HG02938 (cell line): ENCODE measurements around the gene TMEM121B.
A peak's percentile ranks its signal among the peaks of the same experiment; 100 is the strongest.
"Not testable (repeated sequence)": the region's sequence is repeated elsewhere in the genome, so short reads cannot be mapped to it uniquely, and the experiment has no call there.

ENCODE experiments used
- ATAC-seq: cut with Tn5 transposase; IDR thresholded peaks from one replicate; pipeline ENCODE4 v1.9.1; 2021; ENCODE audit warnings: mild to moderate bottlenecking, moderate library complexity; ENCODE audit not compliant: unreplicated experiment

TMEM121B gene

DNA sequence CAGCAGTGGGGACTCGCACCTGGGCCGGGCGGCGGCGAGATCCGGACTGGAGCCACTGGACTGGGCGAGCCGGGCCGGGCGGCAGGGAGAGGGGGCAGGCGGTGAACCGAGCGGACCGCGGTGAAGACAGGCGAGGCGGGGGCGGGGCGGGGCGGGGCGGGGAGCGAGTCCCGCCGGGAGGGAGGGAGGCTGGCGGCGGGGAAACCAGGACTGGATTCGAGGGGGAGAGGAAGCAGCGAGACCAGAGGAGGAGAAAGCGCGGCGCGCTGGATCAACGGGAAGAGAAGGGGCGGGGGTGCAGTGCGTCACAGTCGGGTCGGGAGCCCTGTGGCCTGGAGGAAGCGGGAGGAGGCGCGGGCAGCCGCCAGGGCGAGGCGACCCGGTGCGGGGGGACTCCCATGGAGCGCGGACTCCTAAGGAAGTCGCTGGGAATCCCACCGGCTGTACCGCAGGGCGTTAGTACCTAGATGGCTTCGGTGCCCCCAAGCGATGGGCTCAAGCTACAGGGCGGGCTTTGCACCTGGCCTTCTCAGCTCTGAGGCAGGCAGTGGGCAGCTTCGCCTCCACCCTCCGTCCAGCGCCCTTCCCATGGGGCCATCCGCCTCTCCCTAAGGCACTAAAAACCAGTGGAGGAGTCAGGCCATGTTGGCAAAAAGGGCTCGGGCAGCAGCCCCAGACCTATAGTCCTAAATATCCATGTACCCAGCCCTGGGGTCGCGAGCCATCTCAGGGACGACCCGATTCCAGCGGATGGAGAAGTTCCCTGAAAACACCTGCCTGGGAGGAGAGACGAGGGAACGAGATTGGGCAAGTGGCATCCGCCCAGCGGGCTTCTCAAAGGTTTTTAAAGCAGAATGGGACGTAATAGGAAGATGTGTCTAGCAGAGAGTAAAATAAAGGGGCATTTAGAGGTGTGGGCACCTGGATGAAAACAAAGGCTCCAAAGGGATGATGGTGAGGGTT lies at the start of gene TMEM121B:
TMEM121B (minus strand) TSS at position 128 of the 963 bp plus-strand sequence. CDS start 233 bp downstream, outside the sequence.
- no peak for ATAC-seq

DNA sequence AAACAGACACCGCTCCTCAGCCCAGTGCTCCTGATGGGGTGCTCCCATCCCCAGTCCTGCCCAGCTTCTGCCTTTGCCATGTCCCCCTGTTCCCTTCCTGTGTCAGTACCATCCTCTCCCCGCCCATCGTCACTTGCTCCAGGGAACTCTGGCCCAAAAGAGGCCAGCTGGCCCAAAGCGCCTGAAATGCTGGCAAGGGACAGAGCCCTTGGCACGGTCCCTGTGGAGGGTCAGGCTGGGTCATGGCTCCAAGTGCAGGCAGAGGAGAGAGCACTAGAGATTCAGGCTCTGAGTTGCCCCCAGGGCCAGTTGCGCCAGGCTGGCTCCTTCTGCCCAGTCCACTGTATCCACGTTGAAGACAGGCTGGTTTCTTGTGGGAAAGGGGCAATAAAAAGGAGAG lies 46.3 kb upstream of the TMEM121B start:
- no peak for ATAC-seq

DNA sequence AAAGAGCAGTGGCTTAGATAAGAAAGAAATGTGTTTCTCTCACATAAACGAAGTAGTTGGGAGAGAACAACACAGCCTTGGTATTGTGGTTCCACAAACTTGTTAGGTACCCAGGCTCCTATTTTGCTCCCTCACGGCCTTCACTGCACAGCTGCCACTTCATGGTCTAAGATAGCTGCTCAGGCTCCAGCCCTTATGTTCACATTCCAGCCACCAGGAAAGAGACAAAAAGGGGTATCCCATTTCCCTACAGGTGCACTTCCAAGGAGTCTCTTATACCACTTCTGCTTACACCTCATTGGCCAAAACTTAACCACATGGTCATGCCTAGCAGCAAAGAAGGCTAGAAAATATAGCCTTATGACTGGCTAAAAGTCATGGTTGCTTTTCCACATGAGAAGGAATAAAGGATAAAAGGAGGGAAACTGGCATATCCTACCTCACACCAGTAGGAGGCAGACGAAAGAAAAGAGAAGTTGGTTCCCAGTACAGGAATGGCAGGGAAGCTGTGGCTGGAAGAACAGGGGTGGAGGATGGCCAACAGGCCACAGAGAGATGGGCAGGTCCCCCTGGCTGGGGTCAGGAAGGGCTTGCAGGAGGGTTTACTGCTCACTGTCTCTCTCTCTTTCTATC lies 43.3 kb upstream of the TMEM121B start:
- no peak for ATAC-seq

DNA sequence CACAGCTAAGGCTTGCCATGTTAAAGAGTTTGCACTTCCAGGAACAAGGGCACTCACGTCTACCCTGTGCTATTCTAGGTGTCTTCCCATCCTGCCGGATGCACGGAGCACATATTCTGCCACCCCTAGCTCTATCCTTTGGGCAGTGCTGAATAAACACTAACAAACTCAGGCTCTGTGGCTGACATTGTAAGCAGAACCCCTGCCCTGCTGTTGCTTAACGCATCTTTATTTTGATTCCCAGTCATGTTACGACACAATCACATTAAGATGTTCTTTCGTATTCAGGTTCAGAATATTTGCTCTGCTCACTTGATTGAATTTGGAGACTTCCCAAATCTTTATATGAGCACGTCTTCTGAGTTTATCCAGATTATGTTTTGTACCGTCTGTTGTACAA lies 41.6 kb upstream of the TMEM121B start:
- ATAC-seq = no peak

DNA sequence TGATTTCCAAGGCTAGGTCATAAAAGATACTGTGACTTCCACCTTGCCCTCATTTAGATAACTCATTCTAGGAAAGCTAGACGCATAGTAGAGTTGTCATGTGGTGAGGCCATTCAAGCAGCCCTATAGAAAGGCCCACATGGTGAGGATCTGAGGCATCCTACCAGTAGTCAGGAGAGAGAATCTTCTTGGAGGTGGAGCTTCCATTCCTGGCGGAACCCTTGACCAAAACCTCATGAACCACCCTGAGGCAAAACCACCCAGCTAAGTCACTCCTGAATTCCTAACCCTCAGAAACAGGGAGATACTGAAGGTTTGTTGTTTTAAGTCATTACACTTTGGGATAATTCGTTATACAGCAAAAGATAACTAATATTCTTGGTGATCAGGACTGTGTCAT lies 40.8 kb upstream of the TMEM121B start:
- no peak for ATAC-seq

DNA sequence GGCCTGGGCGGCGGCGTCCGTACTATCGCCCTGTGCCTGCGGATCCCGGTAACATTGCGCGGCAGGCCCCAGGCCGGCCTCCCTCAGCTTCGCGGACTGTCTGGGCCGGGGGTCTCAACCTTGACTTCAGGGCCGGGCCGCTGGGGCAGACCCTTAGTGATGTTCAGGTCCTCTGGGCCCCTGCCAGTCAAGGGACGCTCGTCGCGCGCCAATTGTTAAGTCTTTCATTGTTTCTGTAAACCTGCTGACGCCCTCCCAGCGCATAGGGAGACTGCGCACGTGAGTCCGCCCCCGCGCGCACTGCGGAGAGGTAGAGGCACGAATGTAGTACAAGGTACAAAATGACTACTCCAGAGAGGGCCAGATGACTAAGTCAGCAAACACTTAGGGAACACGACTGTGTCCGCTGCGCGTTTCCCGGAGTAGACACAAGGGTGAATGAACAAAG lies 38.4 kb upstream of the TMEM121B start:
- ATAC-seq = peak; percentile 31

DNA sequence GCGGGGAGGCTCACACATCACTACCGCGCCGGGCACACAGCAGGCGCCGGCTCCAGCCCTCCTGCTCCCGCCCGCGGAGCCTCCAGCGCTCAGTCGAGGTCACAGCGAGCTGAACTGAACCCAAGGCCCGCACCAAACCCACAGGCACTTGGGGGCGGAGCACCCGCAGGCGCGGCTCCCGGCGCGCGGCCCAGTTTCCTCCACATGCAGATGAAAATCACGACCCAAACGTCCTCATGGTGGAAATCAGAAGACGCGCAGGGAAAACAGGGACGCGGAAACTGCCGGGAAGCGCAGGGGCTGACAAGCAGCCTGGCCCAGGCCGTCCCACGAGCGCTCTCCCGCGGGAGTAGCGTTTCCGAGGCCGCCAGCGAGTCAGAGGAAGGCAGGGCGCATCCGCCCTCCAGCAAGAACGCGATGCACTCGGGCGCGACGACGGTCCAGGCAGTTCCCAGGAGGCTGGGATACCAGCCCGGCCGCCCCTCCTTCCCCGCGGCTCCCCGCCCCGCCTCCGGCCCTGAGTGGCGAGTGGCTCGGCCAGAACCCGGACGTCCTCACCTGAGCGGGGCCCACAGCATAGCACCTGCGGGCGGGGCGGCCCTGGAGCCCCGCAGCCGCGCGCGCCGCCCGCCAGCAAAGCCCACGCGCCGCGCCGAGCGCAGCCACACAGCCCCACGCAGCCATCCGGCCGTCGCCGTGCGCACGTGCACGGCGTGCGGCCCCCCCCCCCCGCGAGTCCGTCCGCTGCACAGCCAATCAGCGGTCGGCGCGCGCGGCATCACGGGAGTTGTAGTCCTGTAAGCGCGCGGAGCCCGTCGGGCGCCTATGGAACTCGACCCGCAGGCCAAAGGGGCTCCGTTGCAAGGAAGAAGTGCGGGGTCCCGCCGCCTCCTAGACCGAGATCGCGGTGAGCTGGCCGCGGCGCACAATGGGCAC lies 37.7 kb upstream of the TMEM121B start, which contains the start of gene HDHD5:
HDHD5 (minus strand) TSS at position 710 of the 936 bp plus-strand sequence; CDS start at position 684, 26 bp downstream.
- ATAC-seq = peak; percentile 66

DNA sequence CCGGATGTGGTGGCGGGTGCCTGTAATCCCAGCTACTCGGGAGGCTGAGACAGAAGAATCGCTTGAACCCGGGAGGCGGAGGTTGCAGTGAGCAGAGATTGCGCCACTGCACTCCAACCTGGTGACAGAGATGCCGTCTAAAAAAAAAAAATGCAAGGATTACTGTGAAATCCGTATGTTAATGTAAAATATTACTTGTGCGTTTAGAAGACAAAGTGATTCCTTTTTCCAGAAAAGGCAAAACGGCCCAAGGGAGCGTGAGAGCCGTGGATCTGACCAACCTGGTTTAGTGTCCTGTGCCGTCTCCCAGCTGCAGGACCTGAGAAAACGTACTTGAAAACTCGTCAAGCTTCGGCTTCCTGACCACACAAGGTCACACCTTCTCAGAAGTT lies 37.0 kb upstream of the TMEM121B start:
- no peak for ATAC-seq

DNA sequence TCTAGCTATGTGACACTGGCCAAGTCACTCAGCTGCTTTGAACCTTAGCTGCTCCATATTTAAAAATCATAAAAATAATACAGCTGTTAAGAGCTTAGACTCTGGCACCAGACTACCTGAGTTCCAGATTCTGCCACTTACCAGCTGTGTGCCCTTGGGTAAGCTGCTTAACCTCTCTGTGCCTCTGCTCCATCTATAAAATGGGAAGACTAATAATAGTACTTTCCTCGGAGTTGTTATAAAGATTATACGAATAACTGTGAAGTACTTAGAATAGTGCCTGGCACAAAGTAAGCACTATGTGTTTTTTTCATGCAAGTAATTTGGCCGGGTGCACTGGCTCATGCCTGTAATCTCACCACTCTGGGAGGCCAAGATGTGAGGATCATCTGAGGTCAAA lies 36.6 kb upstream of the TMEM121B start:
- ATAC-seq = no peak

DNA sequence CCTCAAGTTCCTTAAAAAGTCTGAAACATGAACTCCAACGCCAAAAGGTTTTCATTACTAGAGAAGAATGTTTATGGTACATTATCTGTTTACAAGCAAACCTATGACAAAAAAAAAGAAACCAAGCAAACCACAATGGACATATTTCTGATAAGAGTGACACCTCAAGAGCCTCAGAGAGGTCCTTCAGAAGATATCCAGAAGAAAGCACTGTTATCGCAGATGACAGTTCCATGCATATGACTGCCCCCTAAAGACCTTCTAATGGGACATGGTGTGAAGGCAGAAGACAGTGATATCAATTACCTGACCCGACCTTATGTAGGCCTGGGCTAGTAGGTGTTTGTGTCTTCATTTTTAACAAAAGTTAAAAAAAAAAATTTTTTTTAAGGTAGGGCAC lies 34.8 kb upstream of the TMEM121B start:
- no peak for ATAC-seq

DNA sequence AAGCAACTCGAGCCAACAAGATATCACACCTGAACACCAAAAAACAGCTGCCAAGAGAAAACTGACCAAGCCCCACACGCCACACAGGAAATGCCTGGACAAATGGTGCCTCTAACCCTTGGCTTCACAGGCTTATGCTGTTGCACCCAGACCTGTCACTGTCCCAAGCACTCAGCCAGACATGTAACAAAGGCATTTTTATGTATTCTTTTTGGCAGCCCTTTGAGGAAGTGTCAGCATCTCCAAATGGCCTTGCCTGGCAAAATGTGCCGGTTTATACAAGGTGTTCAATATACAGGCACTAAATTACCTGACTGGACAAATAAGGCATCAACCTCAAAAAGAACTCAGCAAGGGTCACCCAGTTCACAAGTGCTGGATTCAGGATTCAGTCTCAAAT lies 31.8 kb upstream of the TMEM121B start:
- ATAC-seq = no peak

DNA sequence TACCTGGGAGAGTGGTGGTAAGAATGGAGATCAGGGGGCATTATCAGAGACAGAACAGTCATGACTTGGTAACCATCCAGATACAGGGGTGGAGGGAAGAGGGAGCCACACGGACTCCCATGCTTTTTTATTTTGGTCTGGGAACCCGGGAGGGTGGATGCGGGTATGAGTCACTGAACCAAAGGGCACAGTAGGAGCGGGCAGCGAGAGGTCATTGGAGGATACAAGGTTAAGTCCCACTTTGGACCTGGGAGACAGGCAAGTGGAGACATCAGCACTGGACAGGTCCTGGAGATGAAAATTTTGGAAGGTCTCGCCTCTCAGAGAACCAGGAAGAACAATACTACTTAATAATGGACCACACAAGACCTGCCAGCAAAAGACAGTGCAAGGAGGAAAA lies 31.2 kb upstream of the TMEM121B start:
- ATAC-seq = no peak

DNA sequence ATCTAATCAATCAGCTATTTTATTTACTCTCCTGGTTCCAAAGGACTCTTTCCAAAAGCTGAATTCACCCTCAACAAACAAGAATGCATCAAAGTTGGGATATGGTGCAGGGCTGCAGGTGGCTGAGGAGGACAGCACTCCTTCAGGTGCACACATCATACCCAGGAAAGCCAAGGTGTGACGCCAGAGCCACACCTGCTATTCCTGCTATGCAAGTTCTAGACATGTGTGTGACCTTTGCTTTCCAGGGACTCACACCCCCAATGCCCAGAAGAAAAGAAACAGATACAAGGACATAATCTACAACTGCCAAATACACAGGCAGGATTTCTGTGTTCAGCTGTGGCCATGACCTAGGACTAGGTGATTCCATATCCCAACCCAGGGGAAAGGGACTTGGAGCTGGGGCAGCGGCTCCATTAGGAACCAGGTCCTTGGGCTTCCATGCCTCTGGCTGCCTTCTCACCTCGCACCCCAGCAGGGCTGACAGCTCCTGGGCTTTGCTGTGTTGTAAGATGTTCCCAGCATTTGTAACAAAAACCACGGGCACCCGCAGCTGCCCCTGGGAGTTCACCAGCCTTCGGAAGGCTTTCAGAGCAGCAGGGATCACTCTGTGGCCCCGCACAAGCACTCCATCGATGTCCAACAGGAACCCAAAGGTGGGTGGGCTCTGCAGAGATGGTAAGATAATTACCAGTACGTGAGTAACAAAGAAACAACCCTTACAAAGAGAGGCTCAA lies 28.1 kb upstream of the TMEM121B start:
- ATAC-seq = no peak

DNA sequence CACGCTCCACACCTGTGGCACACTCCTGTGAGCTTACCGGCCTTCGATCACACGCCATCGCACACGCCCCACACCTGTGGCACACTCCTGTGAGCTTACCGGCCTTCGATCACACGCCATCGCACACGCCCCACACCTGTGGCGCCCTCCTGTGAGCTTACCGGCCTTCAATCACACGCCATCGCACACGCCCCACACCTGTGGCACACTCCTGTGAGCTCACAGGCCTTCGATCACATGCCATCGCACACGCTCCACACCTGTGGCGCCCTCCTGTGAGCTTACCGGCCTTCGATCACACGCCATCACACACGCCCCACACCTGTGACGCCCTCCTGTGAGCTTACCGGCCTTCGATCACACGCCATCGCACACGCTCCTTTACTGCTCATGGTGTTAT lies 26.3 kb upstream of the TMEM121B start:
- ATAC-seq = not testable (repeated sequence)

DNA sequence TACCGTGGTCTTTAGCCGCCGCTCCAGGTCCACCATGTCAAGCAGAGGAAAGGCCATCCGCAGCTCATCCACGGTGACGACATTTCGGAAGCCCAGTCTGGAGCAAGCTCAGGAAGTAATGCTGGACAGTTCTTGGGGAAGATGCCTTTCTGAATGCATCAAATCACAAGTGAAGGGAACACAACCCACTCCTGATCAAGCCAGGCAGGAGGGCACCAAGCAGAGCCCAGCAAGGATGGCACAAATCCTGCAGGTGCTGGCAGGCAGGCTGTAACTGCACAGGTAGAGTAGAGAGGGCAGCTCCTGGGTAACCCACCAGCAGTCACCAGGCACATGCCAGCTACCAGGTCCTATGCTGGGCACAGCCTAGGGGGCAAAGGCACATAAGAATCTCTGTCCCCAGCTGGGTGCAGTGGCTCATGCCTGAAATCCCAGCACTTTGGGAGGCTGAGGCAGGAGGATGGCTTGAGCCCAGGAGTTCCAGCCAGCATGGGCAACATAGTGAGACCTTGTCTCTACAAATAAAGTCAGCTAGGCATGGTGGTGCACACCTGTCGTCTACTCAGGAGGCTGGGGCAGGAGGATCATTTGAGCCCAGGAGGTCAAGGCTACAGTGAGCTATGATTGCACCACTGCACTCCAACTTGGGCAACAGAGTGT lies 24.0 kb upstream of the TMEM121B start:
- no peak for ATAC-seq

DNA sequence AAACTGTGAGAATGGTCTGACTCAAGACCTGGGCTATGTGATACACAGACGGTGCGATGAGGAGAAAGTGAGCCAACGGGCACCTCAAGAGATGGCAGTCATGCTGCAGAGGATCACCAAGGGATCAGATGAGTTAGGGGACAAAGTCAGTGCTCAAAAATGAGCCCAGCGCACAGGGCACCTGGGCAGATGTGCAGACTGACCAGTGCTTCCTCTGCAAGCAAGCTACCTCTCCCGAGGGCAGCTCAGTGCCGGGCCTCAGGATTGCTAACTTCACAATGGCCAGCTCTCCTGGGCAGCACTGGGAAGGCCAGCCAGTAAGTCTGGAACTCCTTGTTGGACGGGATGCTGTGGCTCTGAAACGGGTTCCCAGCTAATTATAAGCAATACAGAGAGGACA lies 22.7 kb upstream of the TMEM121B start:
- no peak for ATAC-seq

DNA sequence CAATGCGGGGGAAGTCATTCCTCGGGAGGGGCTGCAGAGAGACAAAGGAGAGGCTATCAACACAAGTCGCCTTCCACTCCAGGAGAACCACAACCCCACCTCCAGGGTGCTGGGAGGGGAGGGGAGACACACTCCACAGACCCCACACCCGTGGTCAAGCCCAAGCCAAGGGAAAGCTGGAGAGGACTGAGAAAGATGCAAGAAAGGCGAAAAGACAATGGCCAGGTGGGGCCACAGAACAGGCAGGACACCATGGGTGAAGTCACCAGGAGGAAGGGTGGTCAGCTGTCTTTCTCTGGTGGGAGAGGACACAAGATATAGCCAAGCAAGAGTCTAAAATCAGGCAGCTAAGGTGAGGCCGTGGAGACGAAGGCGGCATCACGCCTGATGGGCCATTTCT lies 21.9 kb upstream of the TMEM121B start:
- ATAC-seq = no peak

DNA sequence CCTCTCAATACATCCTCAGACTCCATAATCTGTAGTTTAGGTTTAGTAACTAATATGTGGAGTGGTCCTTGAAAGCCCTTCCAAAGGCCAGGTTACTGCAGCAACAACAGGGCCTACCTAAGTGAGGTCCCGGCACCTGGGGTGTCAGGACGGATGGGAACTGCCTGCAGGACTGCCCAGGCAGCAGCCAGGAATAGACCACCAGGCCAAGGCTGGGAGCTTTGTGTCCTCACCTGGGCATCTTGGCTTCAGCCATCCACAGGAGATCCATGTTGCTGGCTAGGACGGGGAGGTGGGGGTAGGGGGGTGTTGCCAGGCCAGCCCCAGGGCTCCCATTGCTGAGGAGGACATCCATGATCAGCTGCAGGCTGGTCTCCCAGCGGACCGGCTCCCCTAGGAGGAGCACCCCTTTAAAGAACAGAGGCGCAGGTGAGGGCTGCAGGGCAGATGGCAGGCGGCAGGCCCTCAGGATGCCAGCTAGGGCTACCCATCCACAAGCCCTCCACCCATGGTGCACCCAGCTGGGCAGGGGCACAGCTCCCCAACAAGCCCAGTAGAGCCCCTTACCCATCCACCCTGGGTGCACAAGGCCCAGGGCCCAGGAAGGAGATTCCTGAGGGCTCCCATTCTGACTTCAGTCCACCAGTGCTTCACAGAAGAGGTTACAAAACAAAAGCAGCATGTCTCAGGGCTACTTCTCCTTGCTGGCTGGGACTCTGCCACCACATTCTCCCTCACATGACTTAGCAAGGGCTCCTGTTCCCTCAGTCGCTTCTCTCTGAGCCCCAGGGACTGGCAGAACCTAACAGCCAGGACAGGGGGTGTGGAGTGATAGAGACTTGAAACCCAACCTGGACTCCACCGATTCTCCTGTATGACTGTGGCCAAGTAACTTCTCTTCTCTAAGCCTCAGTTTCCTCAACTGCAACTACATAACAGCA lies 19.9 kb upstream of the TMEM121B start:
- no peak for ATAC-seq

DNA sequence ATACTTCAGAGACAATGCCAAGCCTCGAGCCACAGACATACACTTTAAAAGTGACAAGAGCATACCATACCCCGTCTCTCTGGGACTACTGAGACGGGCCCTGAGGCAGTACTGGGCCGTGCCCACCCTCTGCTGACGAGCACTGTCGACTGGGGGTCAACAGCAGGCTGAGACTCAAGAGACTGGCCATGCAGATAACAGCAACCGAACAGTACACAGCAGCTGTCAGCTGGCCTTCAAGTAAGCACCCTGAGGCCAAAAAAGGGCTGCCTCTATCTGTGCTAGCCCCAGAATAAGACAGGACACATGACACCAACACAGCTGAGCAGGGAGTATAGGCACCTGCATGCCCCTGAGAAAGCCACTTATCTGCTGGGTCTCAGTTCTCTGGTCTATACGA lies 18.9 kb upstream of the TMEM121B start:
- no peak for ATAC-seq
